GM18502 (cell line): ENCODE data around the gene NIPA2.

Source experiments
- ATAC-seq: cut with Tn5 transposase; IDR thresholded peaks from one replicate; pipeline ENCODE4 v1.9.1; 2021; ENCODE audit warnings: mild to moderate bottlenecking; ENCODE audit not compliant: unreplicated experiment, poor library complexity

The NIPA2 gene

DNA sequence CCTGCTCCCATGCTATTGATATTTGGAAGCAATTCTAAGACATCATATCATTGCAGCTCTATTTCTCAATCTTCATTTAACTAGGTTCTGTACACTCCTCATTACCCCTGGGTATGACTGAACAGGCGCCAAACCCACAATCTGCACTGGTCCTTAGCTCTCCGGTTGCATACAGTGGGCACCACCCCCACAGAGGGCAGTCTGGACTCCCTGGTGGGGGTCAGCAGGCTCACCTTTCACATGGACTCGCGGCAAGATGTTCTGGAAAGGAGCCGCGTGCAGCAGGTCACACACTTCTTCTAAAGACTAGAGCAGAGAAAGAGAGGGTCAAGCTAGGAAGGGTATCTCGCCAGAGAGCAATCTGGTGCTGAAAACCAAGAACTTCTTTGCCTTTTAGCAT, 36.5 kb downstream of the NIPA2 start:
- ATAC-seq, result no peak

DNA sequence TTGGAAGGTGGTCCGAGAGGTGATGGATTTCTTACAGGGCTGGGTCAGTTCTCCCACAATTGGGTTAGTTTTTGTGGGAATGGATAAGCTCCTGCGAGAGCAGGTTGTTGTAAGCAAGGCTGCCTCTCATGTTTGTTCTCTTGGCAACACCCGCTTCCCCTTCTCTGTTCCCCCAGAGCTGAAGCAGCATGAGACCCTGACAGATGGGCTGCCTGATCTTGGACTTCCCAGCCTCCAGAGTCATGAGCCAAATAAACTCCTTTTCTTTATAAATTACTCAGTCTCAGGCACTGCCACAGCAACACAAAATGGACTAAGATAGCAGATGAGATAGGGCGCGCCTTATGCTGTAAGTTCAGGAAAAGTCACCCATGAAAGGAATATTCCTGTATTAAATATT, 38.7 kb downstream of the NIPA2 start:
- no peak for ATAC-seq

DNA sequence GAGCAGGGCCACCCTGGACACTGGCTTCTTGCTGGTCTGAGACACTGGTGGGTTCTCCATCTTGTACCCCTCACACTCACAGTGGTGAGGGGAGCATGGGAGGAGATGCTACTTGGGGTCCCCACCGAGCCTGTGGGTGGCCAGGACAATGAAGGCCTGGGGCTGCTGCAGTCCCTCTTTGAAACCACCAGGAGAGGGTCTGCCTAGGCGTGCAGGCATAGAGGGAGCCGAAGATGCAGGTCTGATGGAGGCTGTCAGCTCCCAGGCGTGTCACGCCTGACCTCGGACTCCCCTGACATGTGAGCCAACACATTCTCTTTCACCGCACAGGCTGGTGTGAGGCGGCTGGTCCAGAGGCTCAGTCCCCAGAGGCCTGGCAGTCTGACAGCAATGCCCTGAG, 39.1 kb downstream of the NIPA2 start:
- no peak for ATAC-seq

DNA sequence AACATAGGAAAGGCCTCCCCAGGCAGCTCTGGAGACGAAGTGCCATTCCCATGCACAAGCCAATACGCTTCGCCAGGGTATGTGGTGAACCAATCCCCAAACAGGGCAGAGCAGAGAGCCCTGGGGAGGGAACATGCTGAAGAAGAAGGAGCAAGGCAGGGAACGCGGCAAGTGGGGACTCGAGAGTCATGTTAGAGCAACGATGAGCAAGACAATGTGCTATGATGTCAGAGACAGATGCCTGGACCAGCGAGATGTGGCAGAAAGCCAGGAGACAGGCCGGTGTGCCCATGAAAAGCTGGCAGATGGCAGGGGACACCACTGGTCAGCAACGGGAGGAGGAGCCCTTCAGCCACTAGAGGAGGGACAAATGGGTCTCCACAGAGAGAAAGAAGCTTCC, 39.6 kb downstream of the NIPA2 start:
- ATAC-seq, result no peak

DNA sequence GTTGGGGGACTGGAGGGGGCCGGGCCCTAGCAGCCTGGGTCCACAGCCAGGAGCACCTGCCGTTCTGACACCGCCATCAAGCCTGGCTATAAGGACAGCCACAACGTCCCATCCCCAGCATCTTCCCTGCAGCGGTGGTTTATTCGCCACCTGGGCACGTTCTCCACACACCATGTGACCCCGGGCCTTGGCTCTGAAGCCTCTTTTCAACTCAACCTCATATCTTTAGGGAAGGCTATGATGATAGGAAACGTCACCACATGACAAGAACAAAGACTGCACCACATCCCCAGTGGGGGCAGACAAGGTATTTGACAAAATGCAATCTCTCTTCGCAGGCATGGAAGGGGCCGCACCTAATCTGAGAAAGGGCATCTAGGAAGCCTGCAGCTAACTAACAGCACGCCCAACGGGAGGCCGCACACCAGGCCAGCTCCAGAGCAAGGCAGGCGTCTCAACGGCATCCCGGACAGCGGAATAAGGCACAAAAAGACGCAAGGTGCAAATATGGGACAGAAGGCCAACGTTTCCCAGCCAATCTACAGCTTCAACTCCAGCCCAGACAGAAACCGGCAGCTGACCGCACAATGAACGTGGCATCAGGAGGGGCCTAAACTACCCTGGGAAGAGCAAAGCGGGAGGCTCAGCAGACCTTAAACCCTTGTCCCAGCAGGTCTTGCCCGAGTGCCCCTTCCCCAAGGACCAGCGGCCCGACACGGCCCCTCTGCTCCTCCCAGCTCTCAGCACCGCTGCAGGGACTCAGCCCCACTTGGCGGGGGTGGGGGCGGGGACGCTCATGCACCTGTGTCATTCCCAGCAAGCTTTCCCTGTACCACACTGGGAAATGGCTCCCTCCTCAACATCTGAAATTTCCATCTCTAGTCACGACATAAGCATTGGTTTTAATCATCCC, 41.9 kb downstream of the NIPA2 start:
- ATAC-seq, result no peak

DNA sequence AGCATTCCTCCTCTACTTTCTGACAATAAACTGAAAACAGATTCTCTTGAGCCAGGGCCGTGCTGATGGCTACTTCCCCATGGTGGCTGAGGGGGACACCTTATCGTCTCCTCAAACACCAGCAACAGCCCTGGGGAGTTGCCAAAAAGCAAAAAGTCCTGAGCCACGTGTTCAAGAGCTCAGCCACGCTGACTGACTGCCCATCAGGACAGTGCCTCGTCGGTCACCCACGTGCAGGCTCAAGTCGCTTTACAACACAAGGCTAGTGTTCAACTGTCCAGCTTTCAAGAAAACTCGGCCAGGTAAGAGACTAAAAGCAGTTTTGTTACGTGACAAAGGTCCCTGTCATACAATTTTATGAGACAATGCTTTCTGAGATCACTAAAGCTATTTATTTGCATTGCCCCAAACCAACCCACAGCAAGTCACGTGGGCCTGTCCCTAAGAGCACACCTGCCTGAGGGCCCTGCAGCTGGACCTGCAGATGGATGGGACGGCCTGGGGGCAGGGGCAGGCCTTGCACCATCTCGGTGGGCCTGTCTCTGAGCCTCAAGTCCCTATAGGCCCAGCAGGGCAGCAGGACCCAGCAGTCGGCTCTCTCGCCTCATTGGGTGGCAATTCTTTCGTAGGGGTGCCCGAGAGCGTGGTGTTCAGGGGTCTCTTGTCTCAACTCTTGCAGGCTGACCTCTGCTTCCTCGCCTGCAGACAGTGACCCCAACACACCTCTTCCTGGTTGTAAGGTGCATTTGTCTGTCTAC, 42.7 kb downstream of the NIPA2 start:
- ATAC-seq, result no peak

DNA sequence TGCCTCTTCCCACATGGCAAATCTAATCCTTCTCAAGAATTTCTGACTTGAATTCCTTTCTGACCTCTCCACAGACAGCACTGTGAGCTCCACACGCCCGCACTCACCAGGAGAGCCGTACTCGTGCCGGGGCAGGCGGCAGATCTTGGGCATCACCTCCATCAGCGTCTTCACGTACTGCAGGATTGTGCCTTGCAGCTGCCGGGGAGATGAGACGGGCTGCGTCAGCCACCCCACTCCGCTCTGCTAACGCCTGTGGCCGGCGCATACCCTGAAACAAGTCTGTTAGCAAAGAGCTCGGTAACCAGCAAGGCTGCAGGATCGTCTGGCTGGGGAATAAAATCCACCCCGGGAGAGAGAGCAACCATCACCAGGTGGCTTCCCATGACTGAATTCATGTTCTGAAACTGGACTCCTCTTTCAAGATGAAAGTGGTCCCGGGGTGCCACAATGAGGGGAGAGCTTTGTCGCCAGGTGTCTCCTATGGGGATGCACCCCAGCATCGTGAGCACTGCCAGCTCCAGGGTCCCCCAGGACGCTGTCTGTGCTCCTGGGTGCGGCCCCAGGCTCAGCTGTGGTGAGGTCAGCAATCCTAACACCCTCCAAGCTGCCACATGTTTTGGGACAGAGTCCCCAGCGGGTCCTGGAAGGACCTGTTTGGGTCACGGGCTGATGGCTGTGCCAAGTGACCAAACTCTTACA, 43.4 kb downstream of the NIPA2 start:
- no peak for ATAC-seq

DNA sequence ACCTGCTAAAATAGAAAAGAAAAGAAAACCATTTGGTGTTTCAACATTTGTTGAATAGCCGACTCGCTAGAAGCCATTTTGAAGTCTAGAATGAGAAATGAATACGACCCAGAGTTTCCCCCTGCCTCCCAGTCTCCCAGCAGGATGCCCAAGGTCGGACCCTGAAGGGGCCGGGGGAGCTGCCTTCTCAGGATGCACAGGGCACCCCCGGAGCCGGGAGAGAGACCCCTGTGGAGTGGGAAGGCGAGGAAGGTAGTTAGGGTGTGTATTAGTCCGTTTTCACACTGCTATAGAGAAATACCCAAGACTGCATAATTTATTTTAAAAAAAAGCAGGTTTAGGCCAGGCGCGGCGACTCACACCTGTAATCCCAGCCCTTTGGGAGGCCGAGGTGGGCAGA, 44.7 kb downstream of the NIPA2 start:
- ATAC-seq, result no peak

DNA sequence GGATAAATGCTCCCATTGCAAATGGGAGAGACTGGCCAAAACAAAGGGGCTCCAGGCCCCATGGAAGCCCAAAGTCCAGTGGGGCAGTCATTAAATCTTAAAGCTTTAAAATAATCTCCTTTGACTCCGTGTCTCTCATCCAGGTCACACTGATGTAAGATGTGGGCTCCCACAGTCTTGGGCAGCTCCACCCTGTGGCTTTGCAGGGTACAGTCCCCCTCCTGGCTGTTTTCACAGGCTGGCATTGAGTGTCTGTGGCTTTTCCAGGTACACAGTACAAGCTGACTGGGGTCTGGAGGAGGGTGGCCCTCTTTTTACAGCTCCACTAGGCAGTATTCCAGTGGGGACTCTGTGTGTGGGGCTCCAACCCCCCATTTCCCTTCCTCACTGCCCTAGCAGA, 45.9 kb downstream of the NIPA2 start:
- ATAC-seq, result no peak

DNA sequence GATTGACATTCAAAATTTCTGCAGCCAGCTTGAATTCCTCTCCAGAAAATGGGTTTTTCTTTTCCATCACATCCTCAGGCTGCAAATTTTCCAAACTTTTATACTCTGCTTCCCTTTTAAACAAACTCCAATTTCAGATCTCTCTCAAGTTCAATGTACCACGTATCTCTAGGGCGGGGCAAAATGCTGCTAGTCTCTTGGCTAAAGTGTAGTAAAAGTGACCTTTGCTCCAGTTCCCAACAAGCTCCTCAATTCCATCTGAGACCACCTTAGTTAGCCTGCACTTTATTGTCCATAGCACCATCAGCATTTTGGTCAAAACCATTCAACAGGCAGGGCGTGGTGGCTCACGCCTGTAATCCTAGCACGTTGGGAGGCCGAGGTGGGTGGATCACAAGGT, 46.7 kb downstream of the NIPA2 start:
- ATAC-seq, result no peak

DNA sequence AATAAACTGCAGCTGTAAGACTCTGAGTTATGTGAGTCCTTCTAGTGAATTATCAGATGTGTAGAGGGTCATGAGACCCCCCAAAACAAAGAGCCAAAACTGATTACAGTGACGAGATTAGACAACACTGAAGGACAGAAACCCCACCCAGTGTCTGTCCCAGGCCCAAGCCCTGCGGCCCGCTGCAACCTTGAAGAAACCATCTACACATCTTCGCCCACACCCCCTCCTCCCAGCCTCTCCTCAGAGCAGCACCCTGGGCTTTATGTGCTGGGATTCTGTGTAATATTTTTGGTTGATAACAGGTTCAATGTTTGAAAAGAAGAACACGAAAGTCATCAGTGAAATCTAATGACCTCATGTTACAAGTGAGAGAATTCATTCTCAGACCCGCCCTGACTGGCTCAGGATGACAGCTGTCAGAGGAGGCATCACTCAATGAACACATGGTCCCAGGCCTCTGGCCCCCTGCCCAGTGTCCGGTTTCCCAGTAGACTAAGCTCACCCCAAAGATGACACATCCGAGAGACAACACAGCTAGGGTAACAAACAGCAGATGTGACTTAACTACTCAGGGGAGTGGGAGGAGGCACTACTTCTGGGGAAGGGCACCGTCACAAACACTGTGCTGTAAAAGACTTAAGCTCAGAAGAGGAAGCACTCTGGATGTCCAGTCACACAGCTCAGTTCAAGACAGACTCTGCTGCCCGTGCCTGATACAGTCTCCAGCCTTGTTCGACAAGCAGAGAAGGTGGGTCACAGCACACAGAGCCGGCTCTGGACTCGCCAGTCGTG, 48.9 kb downstream of the NIPA2 start:
- no peak for ATAC-seq

DNA sequence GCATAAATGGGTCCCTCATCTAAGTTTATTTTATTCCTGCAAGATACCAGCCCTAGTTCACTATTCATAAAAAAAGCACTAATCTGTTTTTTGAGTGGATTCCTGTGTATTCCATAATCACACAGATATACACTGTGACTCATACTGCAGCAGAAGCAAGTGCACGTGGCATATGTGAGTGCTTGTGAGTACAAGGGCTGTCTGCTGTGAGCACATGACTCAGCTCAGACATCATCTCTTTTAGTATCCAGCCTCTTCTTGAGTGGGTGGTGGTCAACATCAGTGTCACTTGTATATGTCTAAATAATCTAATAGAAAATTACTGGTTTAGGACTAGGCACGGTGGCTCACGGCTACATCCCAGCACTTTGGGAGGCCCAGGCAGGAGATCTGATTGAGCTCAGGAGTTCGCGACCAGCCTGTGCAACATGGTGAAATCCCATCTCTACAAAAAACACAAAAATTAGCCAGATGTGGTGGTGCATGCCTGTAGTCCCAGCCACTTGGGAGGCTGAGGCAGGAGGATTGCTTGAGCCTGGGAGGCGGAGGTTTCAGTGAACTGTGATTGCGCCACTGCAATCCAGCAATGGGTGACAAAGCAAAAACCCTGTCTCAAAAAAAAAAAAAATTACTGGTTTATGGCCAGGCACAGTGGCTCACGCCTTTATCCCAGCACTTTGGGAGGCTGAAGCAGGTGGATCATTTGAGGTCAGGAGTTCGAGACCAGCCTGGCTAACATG, 49.8 kb downstream of the NIPA2 start:
- ATAC-seq, result no peak

DNA sequence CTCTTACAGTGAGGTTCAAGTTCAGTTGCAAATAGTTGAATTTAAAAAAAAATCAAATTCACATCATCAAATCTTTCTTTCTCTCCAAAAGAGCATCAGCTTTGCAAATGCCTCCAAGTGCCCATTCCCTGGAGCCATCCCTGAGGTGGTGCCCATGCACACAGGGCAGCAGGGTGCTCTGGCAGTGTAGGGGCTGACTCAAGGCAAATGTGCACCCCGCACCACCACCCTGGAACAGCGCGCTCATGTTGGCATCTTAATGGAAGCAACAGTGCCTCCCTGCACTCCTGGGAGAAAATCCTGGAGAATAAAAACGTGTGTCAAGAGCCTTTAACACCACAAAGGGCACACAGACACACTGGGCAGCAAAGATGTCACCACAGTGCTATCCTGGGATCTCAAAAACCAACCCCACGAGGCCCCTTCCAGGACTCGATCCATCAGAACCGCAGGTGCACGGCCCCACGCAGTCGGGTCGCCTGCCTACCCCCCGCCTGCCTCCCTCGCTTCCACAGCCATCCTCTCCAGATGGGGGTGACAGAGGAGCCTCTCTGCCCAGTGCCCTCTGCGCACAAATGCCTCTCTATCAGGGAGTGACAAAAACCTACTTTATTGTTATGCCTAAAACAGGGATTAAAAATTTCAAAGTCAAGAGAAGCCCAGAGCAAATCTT, 50.8 kb downstream of the NIPA2 start:
- no peak for ATAC-seq

DNA sequence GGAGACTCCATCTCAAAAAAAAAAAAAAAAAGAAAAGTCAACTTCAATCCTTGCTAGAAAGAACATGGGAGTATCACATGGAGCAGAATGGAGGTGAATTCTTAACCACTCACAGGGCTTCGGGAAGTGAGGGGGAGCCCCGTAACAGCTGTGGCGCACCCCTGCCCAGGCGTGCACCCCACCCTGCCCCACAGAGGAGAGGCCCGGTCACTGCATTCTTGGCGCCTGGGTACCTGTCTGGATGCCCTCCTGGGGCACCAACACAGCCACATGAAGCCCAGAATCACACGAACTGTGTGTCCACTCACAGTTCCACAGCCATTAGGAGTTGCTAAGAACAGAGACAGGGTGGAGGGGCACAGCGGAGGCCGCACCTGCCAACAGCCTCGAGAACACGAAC, 51.8 kb downstream of the NIPA2 start:
- ATAC-seq, result no peak

DNA sequence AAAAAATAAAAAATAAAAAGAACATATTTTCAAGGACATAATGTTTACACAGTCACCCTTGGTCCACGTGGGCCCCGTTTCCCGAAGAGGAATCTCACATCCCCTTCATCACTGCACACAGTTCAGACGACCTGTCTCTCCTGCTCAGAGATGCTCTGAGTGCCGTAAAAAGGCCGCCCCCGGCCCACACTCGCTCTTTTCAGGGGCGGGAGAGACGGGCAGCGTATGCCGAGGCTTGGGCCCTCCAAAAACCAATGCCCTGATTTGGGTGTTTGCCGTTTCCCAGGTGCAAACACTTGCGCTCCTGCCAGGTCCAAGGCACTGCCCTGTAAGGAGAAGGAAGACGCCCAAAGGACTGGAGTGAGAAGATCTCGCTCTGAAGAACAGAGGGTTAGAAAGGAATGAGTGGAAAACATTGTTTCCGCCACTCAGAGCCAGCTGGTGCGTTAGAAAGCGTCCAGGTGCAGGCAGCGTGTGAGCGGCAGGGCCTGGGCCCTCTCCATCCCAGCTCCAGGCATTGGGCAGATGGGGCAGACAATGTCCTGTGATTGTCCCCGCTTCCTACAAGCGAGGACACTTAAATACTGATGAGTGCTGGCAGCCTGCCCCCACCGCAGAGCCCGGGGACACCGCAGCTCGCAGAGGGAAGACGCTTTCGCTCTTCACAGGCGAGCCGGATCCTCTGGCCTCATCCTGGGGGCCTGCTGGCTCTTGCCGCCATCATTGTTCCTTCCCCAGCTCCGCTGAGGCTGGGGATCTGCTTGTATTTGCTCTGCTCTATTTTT, 53.2 kb downstream of the NIPA2 start:
- ATAC-seq, result no peak

DNA sequence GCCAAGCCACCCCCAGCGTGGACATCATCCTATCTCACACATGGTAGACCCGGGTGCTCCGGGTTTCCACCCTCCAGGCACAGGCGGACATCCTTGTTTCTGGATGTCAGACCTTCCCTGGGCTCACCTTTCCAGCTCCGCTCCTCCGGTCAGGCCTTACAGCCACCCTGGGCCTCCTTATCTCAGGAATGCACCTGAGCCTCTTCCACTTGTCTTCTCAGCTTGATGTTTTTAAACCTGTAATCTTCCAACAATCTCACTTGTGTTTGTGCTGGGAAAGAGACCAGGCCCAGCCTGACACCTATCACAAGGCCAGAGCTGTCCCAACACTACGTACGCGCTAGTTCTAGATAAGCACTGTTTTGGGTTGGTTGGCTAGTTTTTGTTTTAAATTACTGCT, 53.9 kb downstream of the NIPA2 start:
- no peak for ATAC-seq

DNA sequence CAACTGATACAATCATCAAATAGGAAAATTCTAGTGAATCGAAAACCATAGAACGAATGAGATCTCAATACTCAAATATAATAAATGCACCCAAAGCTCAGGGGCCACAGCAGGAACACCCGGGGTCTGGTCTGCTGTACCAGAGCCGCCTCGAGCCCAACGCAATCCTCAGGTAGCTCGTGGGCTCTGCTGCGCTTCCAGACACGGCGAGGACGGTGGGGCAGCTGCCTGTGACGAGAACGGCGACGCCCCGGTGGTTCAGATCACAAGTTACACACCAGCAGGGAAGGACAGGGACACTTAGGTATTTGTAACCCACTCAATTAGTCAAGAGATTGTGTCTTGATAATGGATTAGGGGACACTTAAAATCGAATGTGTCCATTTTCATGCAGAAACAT, 54.6 kb downstream of the NIPA2 start:
- no peak for ATAC-seq

DNA sequence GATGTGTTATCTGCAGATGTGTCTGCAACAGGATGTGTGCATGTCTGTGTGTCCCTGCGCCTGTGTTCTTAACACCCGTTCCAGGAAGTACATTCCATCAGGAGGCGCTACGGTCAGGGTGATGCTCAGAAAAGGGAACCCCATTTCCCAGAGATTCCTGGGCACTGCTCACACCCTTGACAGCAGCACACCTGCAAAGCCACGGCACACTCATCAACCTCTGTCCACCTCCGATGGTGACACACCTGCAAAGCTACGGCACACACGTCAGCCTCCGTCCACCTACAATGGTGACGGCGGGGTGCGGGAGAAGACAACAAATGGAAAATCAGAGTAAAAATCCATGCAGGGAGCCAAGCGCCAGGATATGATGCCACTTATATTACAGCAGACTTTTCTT, 55.4 kb downstream of the NIPA2 start:
- ATAC-seq, result no peak
